Renal cortical epithelial cell (primary cell): Measurements from ENCODE around the gene TRPC4AP. TPM values are rescaled to one million over a fixed set of nuclear protein-coding genes. Genes with fewer than 3 reads are reported as not detected.

Experiments
- DNase-seq: peaks from one replicate; pipeline ENCODE4 v3.0.0-alpha.2; 2011; ENCODE audit warnings: low read depth
- total RNA-seq: library from RNA; depleted of rRNA; stranded (reverse); fragments of >200 nt; gene quantifications from 2 replicates; pipeline ENCODE4 v1.2.3, GENCODE V29; 2014

TRPC4AP gene
- total RNA-seq, 1 donor from 2014 or later, result 93.3 TPM

- no peak for DNase-seq
Measured at GRCh38 chr20:34970193-34970840, 122.3 kb downstream of the TRPC4AP start.

DNA sequence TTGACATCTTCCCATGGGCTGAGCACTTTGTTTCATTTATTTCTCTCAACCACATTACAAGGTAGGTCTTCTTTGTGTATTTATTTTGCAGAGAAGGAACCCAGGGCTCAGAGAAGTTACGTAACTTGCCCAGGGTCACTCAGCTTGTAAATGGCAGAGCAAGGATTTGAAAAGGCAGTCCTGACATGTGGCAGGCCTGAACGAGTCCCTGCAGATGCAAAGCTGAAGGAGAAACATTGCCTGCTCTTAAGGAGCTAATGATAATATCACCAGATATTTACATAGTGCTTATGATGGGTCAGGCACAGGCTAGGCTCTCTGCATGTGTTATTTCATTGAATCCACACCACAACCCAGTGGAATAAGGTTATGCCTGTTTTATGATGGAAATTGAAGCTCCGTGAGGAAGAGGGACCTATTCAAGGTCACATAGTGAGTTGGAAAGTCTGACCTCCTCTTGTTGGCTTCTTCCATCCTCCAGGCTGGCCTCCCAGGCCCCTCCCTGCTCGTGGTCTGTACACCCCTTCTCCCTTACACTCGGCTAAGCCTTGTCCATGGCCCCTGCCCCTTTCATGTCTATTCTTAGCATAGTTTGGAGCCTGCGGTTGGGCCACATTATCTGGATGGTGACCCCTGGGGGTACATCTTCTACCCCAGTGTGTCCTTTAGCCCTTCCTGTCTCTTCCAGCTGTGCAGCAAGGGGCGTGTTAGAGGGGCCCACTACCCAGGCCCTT lies 124.4 kb downstream of the TRPC4AP start:
- no peak for DNase-seq

- no peak for DNase-seq
Measured at GRCh38 chr20:34967421-34967820, 125.2 kb downstream of the TRPC4AP start.

- no peak for DNase-seq
Measured at GRCh38 chr20:34965051-34965450, 127.6 kb downstream of the TRPC4AP start.

GRCh38 chr20:34964486-34964885 lies 128.1 kb downstream of the TRPC4AP start:
- no peak for DNase-seq

GRCh38 chr20:34956751-34957472 lies 135.7 kb downstream of the TRPC4AP start:
- DNase-seq, result no peak

DNA sequence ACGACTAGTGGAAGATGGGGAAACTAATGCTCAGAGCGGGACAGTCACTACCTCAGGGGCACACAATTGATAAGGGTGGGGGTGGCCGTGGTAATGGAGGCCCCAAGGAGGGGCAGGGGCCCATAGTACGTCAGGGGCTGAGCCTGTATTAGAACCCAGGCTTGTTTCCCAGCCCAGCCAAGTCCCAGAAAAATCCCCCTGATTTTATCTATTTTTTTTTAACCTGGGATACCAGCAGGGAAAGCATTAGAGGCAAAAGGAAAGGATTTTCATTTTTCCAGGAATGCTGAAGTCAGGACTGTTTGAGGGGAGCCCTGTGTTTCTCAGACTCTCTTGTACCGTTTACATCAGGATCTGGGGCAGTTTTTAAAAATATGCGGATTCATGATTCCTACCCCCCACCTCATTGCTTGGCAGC lies 136.6 kb downstream of the TRPC4AP start:
- DNase-seq, result no peak

DNA sequence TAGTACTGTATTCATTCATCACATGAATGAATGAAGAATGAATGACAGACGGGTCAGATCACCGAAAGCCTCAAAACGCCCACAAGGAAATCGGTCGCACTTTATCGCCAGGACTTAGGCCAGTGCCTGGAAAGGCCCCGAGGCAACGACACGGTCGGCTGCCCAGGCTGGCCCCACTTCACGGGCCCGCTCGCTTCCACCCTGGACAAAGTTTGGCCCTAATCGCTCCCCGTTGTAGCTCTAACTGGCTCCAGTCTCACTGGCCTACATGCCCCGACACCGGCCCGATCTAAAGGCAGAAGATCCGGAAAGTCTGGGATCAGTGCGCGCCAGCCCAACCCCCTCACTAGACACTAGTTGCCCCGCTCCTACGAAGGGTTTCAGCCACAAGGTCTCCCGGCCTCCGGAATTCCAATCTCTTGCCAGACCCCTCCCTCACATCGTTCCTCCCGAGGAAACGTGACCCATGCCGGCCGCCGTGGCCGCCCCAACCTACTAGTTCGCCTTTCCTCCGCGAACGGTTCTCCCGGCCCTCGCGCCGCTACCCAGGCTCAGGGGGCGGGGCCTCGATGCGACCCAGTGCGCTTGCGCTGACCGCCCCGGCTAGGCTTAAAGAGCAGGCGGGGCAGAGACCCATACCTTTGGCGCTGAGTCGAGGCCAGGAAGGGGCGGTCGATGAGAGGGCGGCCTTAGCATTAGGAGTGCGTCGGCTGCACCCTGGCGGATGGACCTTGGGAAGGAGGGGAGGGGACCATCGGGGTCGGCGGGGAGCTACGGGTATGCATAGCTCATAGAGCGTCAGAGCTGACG lies 137.2 kb downstream of the TRPC4AP start, which contains the start of the genes GSS and MYH7B:
Gene GSS (minus strand): TSS at position 576 of the 810 bp plus-strand sequence. CDS start 3,954 bp downstream, outside the sequence.
Gene MYH7B (plus strand): TSS at position 638 of the 810 bp plus-strand sequence. CDS start 22,138 bp downstream, outside the sequence.
- DNase-seq, result peak; percentile 83

DNA sequence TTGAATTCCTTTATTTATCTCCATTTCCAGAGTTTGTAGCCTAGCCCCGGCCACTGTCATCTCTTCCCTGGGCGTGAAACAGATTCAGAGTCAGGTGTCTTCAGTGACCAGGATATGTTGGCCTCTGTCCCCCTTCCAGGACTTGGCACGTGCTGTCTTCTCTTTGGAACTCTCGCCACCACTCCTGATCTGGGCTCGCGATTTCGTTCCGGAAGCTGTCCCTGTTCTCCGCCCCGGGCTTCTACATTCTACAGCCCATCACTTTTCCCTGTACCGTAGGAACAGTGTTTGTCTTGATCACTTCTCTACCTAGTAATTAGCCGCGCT lies 137.7 kb downstream of the TRPC4AP start:
- no peak for DNase-seq

DNA sequence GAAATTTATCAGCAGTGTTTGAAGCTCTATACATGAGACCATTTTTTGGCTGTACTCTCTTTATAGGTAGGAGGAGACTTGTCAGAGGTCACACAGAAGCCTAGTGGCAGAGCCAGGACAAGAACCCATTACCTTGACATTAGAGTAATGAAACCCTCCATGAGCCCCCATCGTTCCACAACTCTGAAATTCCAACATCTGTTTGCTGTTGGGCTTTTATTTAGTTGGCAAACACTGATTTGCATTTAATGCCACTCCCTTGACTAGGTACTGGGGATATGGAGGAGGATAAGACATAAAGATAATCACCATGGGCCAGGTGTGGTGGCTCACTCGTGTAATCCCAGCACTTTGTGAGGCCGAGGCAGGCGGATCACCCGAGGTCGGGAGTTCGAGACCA lies 138.6 kb downstream of the TRPC4AP start:
- no peak for DNase-seq

DNA sequence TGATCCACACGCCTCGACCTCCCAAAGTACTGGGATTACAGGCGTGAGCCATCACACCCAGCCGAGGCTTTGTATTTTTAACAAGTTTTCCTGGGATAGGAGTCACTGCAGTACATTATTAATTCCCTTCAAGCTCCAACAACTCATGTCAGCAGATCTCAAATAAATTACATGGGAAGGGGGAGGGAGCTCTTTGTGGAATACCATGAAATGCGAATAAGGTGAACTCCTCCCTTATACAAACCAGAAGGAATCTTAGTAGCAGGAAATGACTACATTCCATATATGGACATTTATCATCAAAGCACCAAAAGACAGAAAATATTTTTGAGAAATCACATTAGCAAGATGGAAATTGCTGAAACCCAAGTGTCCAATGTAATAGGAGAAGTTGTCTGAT lies 139.9 kb downstream of the TRPC4AP start:
- peak; percentile 88 for DNase-seq

Other genes with a start within 250 kb of the TRPC4AP start
- 4.3 and 16.9 TPM in 2 replicates for gene GGT7, start 220.0 kb downstream of the TRPC4AP start, total RNA-seq
- gene ACSS2, start 216.2 kb downstream of the TRPC4AP start, total RNA-seq, result 38.2 and 45.9 TPM in 2 replicates
- 86.7 and 89.2 TPM in 2 replicates for gene GSS, start 137.0 kb downstream of the TRPC4AP start, total RNA-seq
- gene MYH7B, start 136.9 kb downstream of the TRPC4AP start, total RNA-seq, result 0.05 TPM in 1 of 2 replicates, not detected in the other
- 51.9 and 78.1 TPM in 2 replicates for gene EDEM2, start 54.5 kb upstream of the TRPC4AP start, total RNA-seq
- 31.5 and 76.4 TPM in 2 replicates for gene PROCR, start 79.3 kb upstream of the TRPC4AP start, total RNA-seq
- 46.4 and 64.1 TPM in 2 replicates for gene MMP24, start 133.9 kb upstream of the TRPC4AP start, total RNA-seq
- 0.69 and 11.1 TPM in 2 replicates for gene MMP24OS, start 185.3 kb upstream of the TRPC4AP start, total RNA-seq
- gene EIF6, start 192.0 kb upstream of the TRPC4AP start, total RNA-seq, result 199 and 503 TPM in 2 replicates
- not detected in 2 replicates for gene FAM83C, start 199.6 kb upstream of the TRPC4AP start, total RNA-seq